T-helper 1 cell treated with Interleukin-12 subunit alpha and Interleukin-12 subunit beta and Interleukin-4 antibody, amounts not matched to agents 30 ng/mL and 1 ng/mL, for 36 hours (primary cell): Measurements from ENCODE around the gene NPL. TPM values are rescaled to one million over a fixed set of nuclear protein-coding genes. Genes with fewer than 3 reads are reported as not detected.

ENCODE experiments used
- intact Hi-C: fragments of 100-400 bp; cut with micrococcal nuclease; formaldehyde crosslinking; loops from one replicate; pipeline ENCODE4 v1.15.1; 2024
- total RNA-seq: library from RNA; stranded (reverse); gene quantifications from 2 replicates; pipeline ENCODE4 v1.2.3, GENCODE V29; 2022

Gene NPL
- total RNA-seq = 2.6 and 4.4 TPM in 2 replicates

- intact Hi-C loops = loop anchor here (1.0 to 10.0 kb wide), 9 partner anchors 50 to 1765 kb away; partner anchors contain the start of genes DHX9, GLUL, RNASEL and STX6
These were observed at the start of gene NPL for GRCh38 chr1:182789138-182790076. TSS of gene NPL (plus strand) at chr1:182789773. CDS start at chr1:182794372, 4,599 bp downstream.

GRCh38 chr1:182740120-182740519 is 49.5 kb upstream of the NPL start:
- intact Hi-C loops = no loop called here

GRCh38 chr1:182742780-182743179 is 46.8 kb upstream of the NPL start:
- intact Hi-C loops = no loop called here

- intact Hi-C loops = no loop called here
These were observed 37.2 kb upstream of the NPL start for GRCh38 chr1:182752077-182752988.

GRCh38 chr1:182754087-182754486 is 35.5 kb upstream of the NPL start:
- intact Hi-C loops = no loop called here

- intact Hi-C loops = no loop called here
These were observed 34.8 kb upstream of the NPL start for GRCh38 chr1:182754543-182755314.

- intact Hi-C loops = no loop called here
These were observed 33.9 kb upstream of the NPL start for GRCh38 chr1:182755632-182756031.

GRCh38 chr1:182756423-182756822 is 33.1 kb upstream of the NPL start:
- intact Hi-C loops = no loop called here

- intact Hi-C loops = no loop called here
These were observed 27.9 kb upstream of the NPL start for GRCh38 chr1:182761396-182762395.

- intact Hi-C loops = no loop called here
These were observed 27.0 kb upstream of the NPL start for GRCh38 chr1:182762536-182762935.

- intact Hi-C loops = no loop called here
These were observed 25.4 kb upstream of the NPL start for GRCh38 chr1:182764029-182764727.

GRCh38 chr1:182765391-182765790 is 24.2 kb upstream of the NPL start:
- intact Hi-C loops = no loop called here

- intact Hi-C loops = no loop called here
These were observed 23.5 kb upstream of the NPL start for GRCh38 chr1:182766050-182766449.

GRCh38 chr1:182766881-182767645 is 22.5 kb upstream of the NPL start:
- intact Hi-C loops = no loop called here

- intact Hi-C loops = no loop called here
These were observed 20.6 kb upstream of the NPL start for GRCh38 chr1:182768963-182769362.

GRCh38 chr1:182770232-182770631 is 19.3 kb upstream of the NPL start:
- intact Hi-C loops = no loop called here

- intact Hi-C loops = no loop called here
These were observed 18.2 kb upstream of the NPL start for GRCh38 chr1:182771187-182771984.

- intact Hi-C loops = no loop called here
These were observed 12.2 kb upstream of the NPL start for GRCh38 chr1:182777386-182777785.
